Measurements from ENCODE around the gene SUCLA2.
"Not testable (repeated sequence)": the region's sequence is repeated elsewhere in the genome, so short reads cannot be mapped to it uniquely, and the experiment has no call there.

Gene SUCLA2

GRCh38 chr13:47990920-47991466 lies 10.1 kb downstream of the SUCLA2 start:
- DNase-seq: no peak

- DNase-seq: no peak
Measured at GRCh38 chr13:47990427-47990826, 10.6 kb downstream of the SUCLA2 start.

GRCh38 chr13:47983070-47983469 lies 18.0 kb downstream of the SUCLA2 start:
- no peak for DNase-seq

- DNase-seq: no peak
Measured at GRCh38 chr13:47976325-47976724, 24.7 kb downstream of the SUCLA2 start.

GRCh38 chr13:47964863-47965262 lies 36.2 kb downstream of the SUCLA2 start:
- DNase-seq: no peak

GRCh38 chr13:47962237-47962636 lies 38.8 kb downstream of the SUCLA2 start:
- DNase-seq: no peak

GRCh38 chr13:47959468-47960247 lies 41.4 kb downstream of the SUCLA2 start:
- DNase-seq: no peak

- DNase-seq: no peak
Measured at GRCh38 chr13:47957073-47957472, 44.0 kb downstream of the SUCLA2 start.

- DNase-seq: no peak
Measured at GRCh38 chr13:47955836-47956235, 45.2 kb downstream of the SUCLA2 start.

GRCh38 chr13:47949799-47950198 lies 51.3 kb downstream of the SUCLA2 start:
- DNase-seq: no peak

GRCh38 chr13:47945738-47946137 lies 55.3 kb downstream of the SUCLA2 start:
- DNase-seq: no peak

GRCh38 chr13:47945146-47945545 lies 55.9 kb downstream of the SUCLA2 start:
- not testable (repeated sequence) for DNase-seq

- no peak for DNase-seq
Measured at GRCh38 chr13:47934371-47934770, 66.7 kb downstream of the SUCLA2 start.

GRCh38 chr13:47932950-47933923 lies 67.8 kb downstream of the SUCLA2 start:
- peak; percentile 11 to 36 (median 24) for DNase-seq

- no peak for DNase-seq
Measured at GRCh38 chr13:47930649-47931165, 70.4 kb downstream of the SUCLA2 start.

- DNase-seq: no peak
Measured at GRCh38 chr13:47929156-47929555, 71.9 kb downstream of the SUCLA2 start.

GRCh38 chr13:47917022-47917574 lies 84.0 kb downstream of the SUCLA2 start:
- no peak for DNase-seq

GRCh38 chr13:47908197-47908902 lies 92.7 kb downstream of the SUCLA2 start:
- no peak for DNase-seq

- DNase-seq: no peak
Measured at GRCh38 chr13:47904891-47905290, 96.2 kb downstream of the SUCLA2 start.

GRCh38 chr13:47904241-47904640 lies 96.8 kb downstream of the SUCLA2 start:
- peak; percentile 58 to 77 (median 66) for DNase-seq

- DNase-seq: peak in 2 of 4 experiments; percentile 43 to 49
Measured at GRCh38 chr13:47903836-47904235, 97.2 kb downstream of the SUCLA2 start.

GRCh38 chr13:47901441-47901840 lies 99.6 kb downstream of the SUCLA2 start:
- no peak for DNase-seq

All from suppressor macrophage (primary cell).